ENCODE results near the gene MYEOV.
A peak's percentile ranks its signal among the peaks of the same experiment; 100 is the strongest.

MYEOV gene

GRCh38 chr11:69265210-69265609 lies 28.7 kb upstream of the MYEOV start:
- FAIRE-seq, result no peak
- no peak for DNase-seq (ENCODE audit: insufficient read length, low spot score)

- no peak for DNase-seq (ENCODE audit: insufficient read length, low spot score)
- no peak for FAIRE-seq
Observed at GRCh38 chr11:69265911-69266510, 27.9 kb upstream of the MYEOV start.

GRCh38 chr11:69267395-69267805 lies 26.6 kb upstream of the MYEOV start:
- FAIRE-seq, result no peak
- no peak for DNase-seq (ENCODE audit: insufficient read length, low spot score)

GRCh38 chr11:69268911-69269310 lies 25.0 kb upstream of the MYEOV start:
- no peak for FAIRE-seq
- no peak for DNase-seq (ENCODE audit: insufficient read length, low spot score)

GRCh38 chr11:69269388-69269787 lies 24.6 kb upstream of the MYEOV start:
- DNase-seq (ENCODE audit: insufficient read length, low spot score) (no peak), FAIRE-seq (no peak)

- DNase-seq (ENCODE audit: insufficient read length, low spot score), result no peak
- no peak for FAIRE-seq
Observed at GRCh38 chr11:69269926-69270697, 23.8 kb upstream of the MYEOV start.

GRCh38 chr11:69270941-69271340 lies 23.0 kb upstream of the MYEOV start:
- no peak for DNase-seq (ENCODE audit: insufficient read length, low spot score)
- no peak for FAIRE-seq

GRCh38 chr11:69272055-69272454 lies 21.9 kb upstream of the MYEOV start:
- DNase-seq (ENCODE audit: insufficient read length, low spot score) (no peak), FAIRE-seq (no peak)

- FAIRE-seq, result no peak
- DNase-seq (ENCODE audit: insufficient read length, low spot score), result no peak
Observed at GRCh38 chr11:69272831-69273485, 21.0 kb upstream of the MYEOV start.

GRCh38 chr11:69273571-69273970 lies 20.4 kb upstream of the MYEOV start:
- no peak for DNase-seq (ENCODE audit: insufficient read length, low spot score)
- FAIRE-seq, result no peak

GRCh38 chr11:69274531-69275016 lies 19.4 kb upstream of the MYEOV start:
- no peak for FAIRE-seq
- DNase-seq (ENCODE audit: insufficient read length, low spot score), result no peak

GRCh38 chr11:69275178-69275577 lies 18.8 kb upstream of the MYEOV start:
- FAIRE-seq, result no peak
- no peak for DNase-seq (ENCODE audit: insufficient read length, low spot score)

GRCh38 chr11:69276165-69276564 lies 17.8 kb upstream of the MYEOV start:
- FAIRE-seq (no peak), DNase-seq (ENCODE audit: insufficient read length, low spot score) (no peak)

- peak; percentile 55 for DNase-seq (ENCODE audit: insufficient read length, low spot score)
- FAIRE-seq, result peak; percentile 48
Observed at GRCh38 chr11:69277074-69277809, 16.7 kb upstream of the MYEOV start.

GRCh38 chr11:69278091-69278867 lies 15.7 kb upstream of the MYEOV start:
- DNase-seq (ENCODE audit: insufficient read length, low spot score) (no peak), FAIRE-seq (no peak)

- no peak for DNase-seq (ENCODE audit: insufficient read length, low spot score)
Observed at GRCh38 chr11:69280451-69280850, 13.5 kb upstream of the MYEOV start.

GRCh38 chr11:69280994-69281393 lies 13.0 kb upstream of the MYEOV start:
- no peak for DNase-seq (ENCODE audit: insufficient read length, low spot score)
- FAIRE-seq, result no peak

More at GRCh38 chr11:69280451-69280850, 13.5 kb upstream of the MYEOV start:
- FAIRE-seq, result no peak

GRCh38 chr11:69283446-69283845 lies 10.5 kb upstream of the MYEOV start:
- no peak for FAIRE-seq
- DNase-seq (ENCODE audit: insufficient read length, low spot score), result no peak

- FAIRE-seq (no peak), DNase-seq (ENCODE audit: insufficient read length, low spot score) (no peak)
Observed at GRCh38 chr11:69284081-69284511, 9.9 kb upstream of the MYEOV start.

- FAIRE-seq, result no peak
- no peak for DNase-seq (ENCODE audit: insufficient read length, low spot score)
Observed at GRCh38 chr11:69285091-69285490, 8.9 kb upstream of the MYEOV start.

Data from GM19239 (cell line).